HepG2 (cell line): Measurements from ENCODE around the gene PRKN.

Experiments used
- CREB1 ChIP-seq, 2 experiments: fragments of 450-650 bp in 1 of 2; IDR thresholded peaks; 2 replicates each; pipeline ENCODE4 v1.6.1; 2016 to 2017; ENCODE audit warnings: control low read depth in 1 of 2, mild to moderate bottlenecking in 1 of 2, missing compliant biosample characterization in 1 of 2, missing genetic modification characterization in 1 of 2
- CTCF ChIP-seq: sonication (generic); formaldehyde crosslinking; IDR thresholded peaks from 2 replicates; pipeline ENCODE4 v1.5.0; 2020; ENCODE audit warnings: mild to moderate bottlenecking, missing genetic modification reagents, moderate library complexity
- EZH2 ChIP-seq: conservative IDR thresholded peaks from 2 replicates; pipeline ENCODE4 v1.6.1; 2012; ENCODE audit warnings: mild to moderate bottlenecking, low read depth, low read length, moderate library complexity
- NFIB ChIP-seq: sonication (generic); formaldehyde crosslinking; IDR thresholded peaks from 2 replicates; pipeline ENCODE4 v1.9.0; 2021; ENCODE audit warnings: missing genetic modification reagents, mild to moderate bottlenecking, borderline replicate concordance
- POLR2AphosphoS5 ChIP-seq: IDR thresholded peaks from 2 replicates; pipeline ENCODE4 v1.6.1; 2012; ENCODE audit warnings: low read depth, low read length
- ZNF350 ChIP-seq: sonication (generic); formaldehyde crosslinking; IDR thresholded peaks from 2 replicates; pipeline ENCODE4 v1.4.0; 2020; ENCODE audit warnings: mild to moderate bottlenecking, low read depth, missing genetic modification reagents, borderline replicate concordance
- ZNF614 ChIP-seq: IDR thresholded peaks from 2 replicates; pipeline ENCODE4 v1.6.1; 2018; ENCODE audit warnings: missing biosample characterization, missing genetic modification reagents, inconsistent platforms, borderline replicate concordance
- ZNF674 ChIP-seq: sonication (generic); formaldehyde crosslinking; IDR thresholded peaks from 2 replicates; pipeline ENCODE4 v1.5.0; 2020; ENCODE audit warnings: low read depth, mild to moderate bottlenecking, missing genetic modification reagents

GRCh38 chr6:162679681-162680080 is 47.9 kb downstream of the PRKN start:
- TF ChIP-seq CTCF (CRISPR knock-in tag) (no peak), ZNF674 (CRISPR knock-in tag) (no peak), ZNF350 (no peak), EZH2 (no peak), CREB1 (IDR thresholded peaks at IDR 0.05) (no peak), CREB1 (CRISPR knock-in tag; IDR thresholded peaks at IDR 0.05) (no peak), POLR2AphosphoS5 (no peak), NFIB (CRISPR knock-in tag) (no peak), ZNF614 (CRISPR knock-in tag) (no peak)
